Hepatocyte (in vitro differentiated cells): Measurements from ENCODE around the gene HIGD1C.

ENCODE experiments used
- EZH2 ChIP-seq: fragments of 200-600 bp; sonication (generic); IDR thresholded peaks from 2 replicates; pipeline ENCODE4 v1.6.1; 2016; ENCODE audit warnings: antibody characterized with exemption, mild to moderate bottlenecking, borderline replicate concordance
- EZH2phosphoT487 ChIP-seq: fragments of 200-600 bp; sonication (generic); IDR thresholded peaks from one replicate; pipeline ENCODE4 v1.6.1; 2018; ENCODE audit warnings: antibody characterized with exemption, mild to moderate bottlenecking, low read depth, moderate library complexity; ENCODE audit not compliant: unreplicated experiment, severe bottlenecking
- TF ChIP-seq, protein P1 (sequence below): fragments of 200-600 bp; sonication (generic); IDR thresholded peaks from 2 replicates; pipeline ENCODE4 v1.5.1; 2016; ENCODE audit warnings: antibody characterized with exemption, mild to moderate bottlenecking; ENCODE audit not compliant: poor library complexity

DNA sequence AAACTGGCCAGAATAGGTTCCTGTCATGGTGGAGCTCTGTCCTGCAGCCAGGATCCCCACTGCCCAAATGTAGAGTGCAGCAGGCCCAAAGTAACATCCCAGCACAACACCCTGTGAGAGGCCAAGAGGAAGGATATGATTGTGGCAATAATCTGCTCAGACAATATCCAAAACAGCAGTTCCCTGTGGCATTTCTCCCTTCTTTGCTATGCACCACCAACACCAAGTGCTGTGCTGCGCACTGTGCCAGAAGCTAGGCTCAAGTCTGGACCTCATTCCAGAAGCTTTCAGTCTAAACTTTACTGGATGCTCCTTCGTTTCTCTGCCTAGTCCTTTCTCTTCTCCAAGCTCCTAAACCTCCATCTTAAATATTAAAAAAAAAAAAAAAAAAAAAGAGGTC lies 40.5 kb downstream of the HIGD1C start:
- TF ChIP-seq, protein P1, sequence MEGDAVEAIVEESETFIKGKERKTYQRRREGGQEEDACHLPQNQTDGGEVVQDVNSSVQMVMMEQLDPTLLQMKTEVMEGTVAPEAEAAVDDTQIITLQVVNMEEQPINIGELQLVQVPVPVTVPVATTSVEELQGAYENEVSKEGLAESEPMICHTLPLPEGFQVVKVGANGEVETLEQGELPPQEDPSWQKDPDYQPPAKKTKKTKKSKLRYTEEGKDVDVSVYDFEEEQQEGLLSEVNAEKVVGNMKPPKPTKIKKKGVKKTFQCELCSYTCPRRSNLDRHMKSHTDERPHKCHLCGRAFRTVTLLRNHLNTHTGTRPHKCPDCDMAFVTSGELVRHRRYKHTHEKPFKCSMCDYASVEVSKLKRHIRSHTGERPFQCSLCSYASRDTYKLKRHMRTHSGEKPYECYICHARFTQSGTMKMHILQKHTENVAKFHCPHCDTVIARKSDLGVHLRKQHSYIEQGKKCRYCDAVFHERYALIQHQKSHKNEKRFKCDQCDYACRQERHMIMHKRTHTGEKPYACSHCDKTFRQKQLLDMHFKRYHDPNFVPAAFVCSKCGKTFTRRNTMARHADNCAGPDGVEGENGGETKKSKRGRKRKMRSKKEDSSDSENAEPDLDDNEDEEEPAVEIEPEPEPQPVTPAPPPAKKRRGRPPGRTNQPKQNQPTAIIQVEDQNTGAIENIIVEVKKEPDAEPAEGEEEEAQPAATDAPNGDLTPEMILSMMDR: no peak
- TF ChIP-seq EZH2: no peak
- TF ChIP-seq EZH2phosphoT487: no peak
